Loucy (cell line): ENCODE measurements around the gene GSDME.

ENCODE experiments used
- CTCF ChIP-seq: fragments of 200-600 bp; sonication (generic); conservative IDR thresholded peaks from 2 replicates; pipeline ENCODE4 v1.5.1; 2014; ENCODE audit warnings: mild to moderate bottlenecking, antibody characterized with exemption, low read length
- EZH2phosphoT487 ChIP-seq: fragments of 200-600 bp; IDR thresholded peaks from 2 replicates; pipeline ENCODE4 v1.6.1; 2018; ENCODE audit warnings: antibody characterized with exemption, mild to moderate bottlenecking, moderate library complexity, borderline replicate concordance

DNA sequence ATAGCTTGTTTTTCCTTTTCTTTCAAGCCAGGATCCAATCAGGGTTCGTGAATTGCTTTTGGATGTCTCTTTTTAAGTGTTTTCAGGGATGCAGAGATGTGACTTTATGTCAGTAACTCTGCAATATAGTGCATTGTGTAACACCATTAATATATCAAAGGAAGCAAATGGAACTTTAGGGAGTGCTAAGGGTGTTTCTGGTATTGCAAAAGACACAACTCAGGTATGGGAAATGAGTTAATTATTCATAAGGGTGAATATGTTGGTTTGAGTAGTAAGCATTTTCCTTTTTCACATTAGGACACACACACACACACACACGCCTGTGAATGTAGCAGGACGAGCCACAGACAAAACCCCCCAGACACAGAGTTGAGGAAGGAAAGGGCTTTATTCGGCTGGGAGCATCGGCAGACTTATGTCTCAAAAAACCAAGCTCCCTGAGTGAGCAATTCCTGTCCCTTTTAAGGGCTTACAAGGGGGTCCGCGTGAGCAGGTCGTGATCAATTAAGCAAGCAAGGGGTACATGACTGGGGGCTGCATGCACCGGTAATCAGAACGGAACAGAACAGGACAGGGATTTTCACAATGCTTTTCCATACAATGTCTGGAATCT, 31.8 kb upstream of the GSDME start:
- TF ChIP-seq CTCF, result no peak
- no peak for TF ChIP-seq EZH2phosphoT487
